Astrocyte of the cerebellum (primary cell): ENCODE data around the gene KRTAP10-8.
"Not testable (repeated sequence)": the region's sequence is repeated elsewhere in the genome, so short reads cannot be mapped to it uniquely, and the experiment has no call there.

Experiments used
- DNase-seq: peaks from one replicate; pipeline ENCODE4 v3.0.0-alpha.2; 2011; ENCODE audit warnings: low read depth
- H3K4me3 ChIP-seq: 2 replicates; pipeline ENCODE4 v1.5.1; 2011; ENCODE audit warnings: mild to moderate bottlenecking, low read depth, low read length, moderate library complexity
- CTCF ChIP-seq: IDR thresholded peaks from 2 replicates; pipeline ENCODE4 v1.5.1; 2012; ENCODE audit warnings: low read length, low read depth, moderate library complexity, mild to moderate bottlenecking; ENCODE audit errors: missing control alignments
- in situ Hi-C: cut with HindIII; loops from 2 replicates; pipeline ENCODE4 v1.10.0; 2017; ENCODE audit warnings: low sequenced_read_pairs

Gene KRTAP10-8

GRCh38 chr21:44636209-44637017, 24.5 kb downstream of the KRTAP10-8 start:
- in situ Hi-C loops, result no loop called here
- no peak overlapping the region for H3K4me3 ChIP-seq
- TF ChIP-seq CTCF, result no peak
- DNase-seq, result no peak

GRCh38 chr21:44637018-44637850, 25.4 kb downstream of the KRTAP10-8 start, which contains the start of gene KRTAP10-10:
Gene KRTAP10-10 (plus strand): TSS chr21:44637356. CDS start chr21:44637418, 62 bp downstream.
- H3K4me3 ChIP-seq, result no peak within 1 kb of the TSS
- no peak for DNase-seq
- TF ChIP-seq CTCF, result no peak
- in situ Hi-C loops, result no loop called here

- in situ Hi-C loops, H3K4me3 ChIP-seq, DNase-seq: not testable (repeated sequence)
Measured at GRCh38 chr21:44637851-44638348, 26.0 kb downstream of the KRTAP10-8 start.

GRCh38 chr21:44638506-44639330, 26.8 kb downstream of the KRTAP10-8 start:
- in situ Hi-C loops, H3K4me3 ChIP-seq, DNase-seq: not testable (repeated sequence)

- no peak for TF ChIP-seq CTCF
- H3K4me3 ChIP-seq, result no peak overlapping the region
- no peak for DNase-seq
- in situ Hi-C loops, result no loop called here
Measured at GRCh38 chr21:44639331-44639655, 27.4 kb downstream of the KRTAP10-8 start.

- in situ Hi-C loops, result no loop called here
- H3K4me3 ChIP-seq, result no peak overlapping the region
- no peak for DNase-seq
- TF ChIP-seq CTCF, result no peak
Measured at GRCh38 chr21:44640761-44641160, 28.9 kb downstream of the KRTAP10-8 start.

GRCh38 chr21:44643741-44644310, 31.9 kb downstream of the KRTAP10-8 start:
- no peak overlapping the region for H3K4me3 ChIP-seq
- in situ Hi-C loops, result no loop called here
- DNase-seq, result no peak
- no peak for TF ChIP-seq CTCF
